Mesenchymal stem cell (in vitro differentiated cells and primary cell): ENCODE results near the gene ZFAND2A.
A peak's percentile ranks its signal among the peaks of the same experiment; 100 is the strongest.

Experiments used
- DNase-seq: peaks from one replicate; pipeline ENCODE4 v3.0.0-alpha.2; 2013
- H2AFZ ChIP-seq: one replicate; pipeline ENCODE4 v1.6.1; 2013; ENCODE audit warnings: low read depth, mild to moderate bottlenecking, control low read depth, inconsistent platforms, low read length, moderate library complexity
- H2AK5ac ChIP-seq: 2 replicates; pipeline ENCODE4 v1.6.1; 2013; ENCODE audit warnings: low read length, moderate library complexity, mild to moderate bottlenecking, inconsistent platforms; ENCODE audit not compliant: severe bottlenecking
- H2BK120ac ChIP-seq: one replicate; pipeline ENCODE4 v1.6.1; 2013; ENCODE audit warnings: low read depth, mild to moderate bottlenecking, inconsistent platforms, low read length, moderate library complexity
- H2BK12ac ChIP-seq, 2 experiments: one replicate each; pipeline ENCODE4 v1.6.1; 2013; ENCODE audit warnings: inconsistent platforms in 2 of 2, low read length in 2 of 2, mild to moderate bottlenecking in 2 of 2, moderate library complexity in 2 of 2, control low read depth in 1 of 2
- H2BK15ac ChIP-seq: one replicate; pipeline ENCODE4 v1.6.1; 2013; ENCODE audit warnings: mild to moderate bottlenecking, low read depth, inconsistent platforms; ENCODE audit not compliant: poor library complexity, severe bottlenecking
- H2BK5ac ChIP-seq: 2 replicates; pipeline ENCODE4 v1.6.1; 2013; ENCODE audit warnings: low read depth, mild to moderate bottlenecking, low read length, control low read depth, inconsistent platforms; ENCODE audit not compliant: poor library complexity, severe bottlenecking
- H3K14ac ChIP-seq, 2 experiments: one replicate each; pipeline ENCODE4 v1.6.1; 2013; ENCODE audit warnings: inconsistent platforms in 2 of 2, low read length in 2 of 2, control low read depth in 1 of 2, mild to moderate bottlenecking in 1 of 2, moderate library complexity in 1 of 2
- H3K18ac ChIP-seq, 2 experiments: one replicate each; pipeline ENCODE4 v1.6.1; 2013; ENCODE audit warnings: inconsistent platforms in 2 of 2, low read length in 2 of 2, control low read depth in 1 of 2, low read depth in 1 of 2, mild to moderate bottlenecking in 1 of 2
- H3K23ac ChIP-seq, 2 experiments: one replicate each; pipeline ENCODE4 v1.6.1; 2013; ENCODE audit warnings: inconsistent platforms in 2 of 2, low read length in 2 of 2, mild to moderate bottlenecking in 2 of 2, moderate library complexity in 2 of 2, control low read depth in 1 of 2
- H3K27ac ChIP-seq: 2 replicates; pipeline ENCODE4 v1.5.1; 2013; ENCODE audit warnings: mild to moderate bottlenecking, moderate library complexity, low read length, control low read depth, inconsistent platforms; ENCODE audit not compliant: poor library complexity, severe bottlenecking
- H3K27me3 ChIP-seq, 2 experiments: 2 replicates each; pipeline versions ENCODE4 v1.6.1 to v1.7.0; 2013; ENCODE audit warnings: low read length in 2 of 2, mild to moderate bottlenecking in 2 of 2, moderate library complexity in 2 of 2, control low read depth in 1 of 2, inconsistent platforms in 1 of 2; ENCODE audit not compliant: control insufficient read depth in 1 of 2, insufficient read depth in 1 of 2
- H3K36me3 ChIP-seq, 2 experiments: 2 replicates each; pipeline versions ENCODE4 v1.6.1 to v1.7.0; 2013; ENCODE audit warnings: low read length in 2 of 2, control low read depth in 1 of 2, inconsistent platforms in 1 of 2, low read depth in 1 of 2, mild to moderate bottlenecking in 1 of 2; ENCODE audit not compliant: insufficient read depth in 2 of 2, control insufficient read depth in 1 of 2
- H3K4ac ChIP-seq, 2 experiments: one replicate each; pipeline ENCODE4 v1.6.1; 2013; ENCODE audit warnings: inconsistent platforms in 2 of 2, low read length in 2 of 2, mild to moderate bottlenecking in 2 of 2, moderate library complexity in 2 of 2, control low read depth in 1 of 2, low read depth in 1 of 2
- H3K4me1 ChIP-seq: 2 replicates; pipeline ENCODE4 v1.6.1; 2013; ENCODE audit warnings: low read depth, low read length, control low read depth; ENCODE audit not compliant: control insufficient read depth, insufficient read depth
- H3K4me2 ChIP-seq: 2 replicates; pipeline ENCODE4 v1.6.1; 2013; ENCODE audit warnings: low read length, mild to moderate bottlenecking, inconsistent platforms; ENCODE audit not compliant: poor library complexity, severe bottlenecking
- H3K4me3 ChIP-seq, 2 experiments: 2 replicates each; pipeline versions ENCODE4 v1.5.1 to v1.7.0; 2013; ENCODE audit warnings: low read length in 2 of 2, mild to moderate bottlenecking in 2 of 2, control low read depth in 1 of 2, low read depth in 1 of 2; ENCODE audit not compliant: insufficient read depth in 1 of 2
- H3K79me1 ChIP-seq: replicated peaks from 2 replicates; pipeline ENCODE4 v1.6.1; 2013; ENCODE audit warnings: mild to moderate bottlenecking, control low read depth, low read length, inconsistent platforms; ENCODE audit not compliant: poor library complexity, severe bottlenecking
- H3K9ac ChIP-seq: 2 replicates; pipeline ENCODE4 v1.7.0; 2013; ENCODE audit warnings: mild to moderate bottlenecking, low read length, moderate library complexity
- H3K9me3 ChIP-seq: 2 replicates; pipeline ENCODE4 v1.7.0; 2013; ENCODE audit warnings: mild to moderate bottlenecking, low read length; ENCODE audit not compliant: control insufficient read depth
- H4K8ac ChIP-seq: one replicate; pipeline ENCODE4 v1.6.1; 2013; ENCODE audit warnings: inconsistent platforms, mild to moderate bottlenecking, low read length, moderate library complexity
- H4K91ac ChIP-seq: one replicate; pipeline ENCODE4 v1.6.1; 2013; ENCODE audit warnings: mild to moderate bottlenecking, low read length, inconsistent platforms
- WGBS: methylation state at CpG from one replicate; pipeline ENCODE4 v1.1.7; 2013; ENCODE audit warnings: mixed read lengths; 5-methylcytosine and 5-hydroxymethylcytosine counted together

ZFAND2A gene

GRCh38 chr7:1170741-1171501 lies 10.9 kb upstream of the ZFAND2A start:
- no peak overlapping the region for H3K27ac ChIP-seq
- H3K14ac ChIP-seq: no peak overlapping the region
- no peak overlapping the region for H2AK5ac ChIP-seq
- H3K4me3 ChIP-seq: no peak overlapping the region
- no peaks in the 10 kb centered on the region for H3K79me1 ChIP-seq
- H3K18ac ChIP-seq: no peak overlapping the region
- no peaks in the 10 kb centered on the region for H3K9me3 ChIP-seq
- H2BK120ac ChIP-seq: no peak overlapping the region
- H3K36me3 ChIP-seq: no peaks in the 10 kb centered on the region
- H2BK12ac ChIP-seq: no peak overlapping the region
- no peak overlapping the region for H4K8ac ChIP-seq
- no peak overlapping the region for H3K9ac ChIP-seq
- no peak overlapping the region for H2BK5ac ChIP-seq
- no peak overlapping the region for H3K23ac ChIP-seq
- no peak overlapping the region for H2AFZ ChIP-seq
- H2BK15ac ChIP-seq: no peak overlapping the region
- no peak for DNase-seq
- no peak overlapping the region for H3K4me2 ChIP-seq
- WGBS: 82% methylated on average over 26 of the region's 26 CpGs
- no peak overlapping the region for H4K91ac ChIP-seq
- H3K27me3 ChIP-seq: peaks cover 0 to 5% of the 10 kb centered on the region in 2 experiments
- no peak overlapping the region for H3K4ac ChIP-seq
- H3K4me1 ChIP-seq: peaks cover 5% of the 10 kb centered on the region

DNA sequence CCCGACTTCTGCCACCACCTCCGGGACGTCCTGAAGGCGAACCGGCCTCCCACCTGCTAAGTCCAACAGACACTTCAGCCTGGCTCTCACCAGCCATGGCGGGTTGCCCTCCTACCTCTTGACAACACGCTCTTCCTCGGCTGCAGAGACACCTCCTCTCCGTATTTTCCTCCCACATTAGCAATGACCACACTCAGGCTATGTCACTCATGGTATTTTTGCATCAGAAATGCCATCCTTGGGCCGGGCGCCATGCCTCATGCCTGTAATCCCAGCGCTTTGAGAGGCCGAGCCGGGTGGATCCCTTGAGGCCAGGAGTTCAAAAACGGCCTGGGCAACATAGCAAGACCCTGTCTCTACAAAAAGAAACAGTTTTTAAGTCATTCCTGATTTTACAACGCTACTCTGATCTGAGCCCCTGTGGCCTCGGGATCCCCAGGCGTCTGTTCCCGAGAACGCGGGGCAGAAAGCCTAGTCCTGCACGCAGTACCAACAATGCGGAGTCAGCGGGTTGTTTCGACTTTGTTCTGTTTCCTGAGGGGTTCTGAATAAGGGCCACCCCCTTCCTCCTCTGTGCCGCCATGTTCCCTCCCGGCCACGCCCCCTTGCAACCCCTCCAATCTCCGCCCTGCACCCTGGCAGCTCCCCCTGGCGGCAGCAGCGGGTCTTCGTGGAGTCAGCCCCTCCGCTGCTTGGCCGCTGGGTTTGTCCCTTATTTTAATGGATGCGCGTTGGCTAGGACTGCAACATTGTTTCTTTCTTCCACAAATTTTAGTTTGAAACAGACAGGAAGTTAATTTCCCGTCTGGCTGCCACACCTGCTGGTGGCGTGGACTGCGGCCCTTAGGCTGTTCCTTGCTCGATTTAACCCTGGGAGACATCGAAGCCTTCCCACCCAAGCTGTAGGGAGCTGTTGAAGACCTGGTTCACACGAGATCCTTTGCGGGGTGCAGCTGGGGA lies 9.7 kb upstream of the ZFAND2A start:
- no peak overlapping the region for H2BK120ac ChIP-seq
- no peak overlapping the region for H2BK12ac ChIP-seq
- H3K4me1 ChIP-seq: peaks cover 2% of the 10 kb centered on the region
- H4K91ac ChIP-seq: no peak overlapping the region
- no peaks in the 10 kb centered on the region for H3K79me1 ChIP-seq
- peak overlapping the region in 1 of 2 experiments; percentile 76 for H3K4me3 ChIP-seq
- H2AK5ac ChIP-seq: no peak overlapping the region
- peak overlapping the region; percentile 82 for H3K9ac ChIP-seq
- H2BK5ac ChIP-seq: no peak overlapping the region
- H3K18ac ChIP-seq: no peak overlapping the region
- H3K4ac ChIP-seq: no peak overlapping the region
- no peak overlapping the region for H3K23ac ChIP-seq
- no peak overlapping the region for H2BK15ac ChIP-seq
- H3K4me2 ChIP-seq: no peak overlapping the region
- WGBS: 66% methylated on average over 41 of the region's 43 CpGs
- no peak overlapping the region for H3K14ac ChIP-seq
- no peaks in the 10 kb centered on the region for H3K9me3 ChIP-seq
- no peak overlapping the region for H4K8ac ChIP-seq
- no peak overlapping the region for H2AFZ ChIP-seq
- peaks cover 6 to 7% of the 10 kb centered on the region in 2 experiments for H3K36me3 ChIP-seq
- no peak overlapping the region for H3K27ac ChIP-seq
- H3K27me3 ChIP-seq: peaks cover 0 to 5% of the 10 kb centered on the region in 2 experiments
- DNase-seq: peak; percentile 36

DNA sequence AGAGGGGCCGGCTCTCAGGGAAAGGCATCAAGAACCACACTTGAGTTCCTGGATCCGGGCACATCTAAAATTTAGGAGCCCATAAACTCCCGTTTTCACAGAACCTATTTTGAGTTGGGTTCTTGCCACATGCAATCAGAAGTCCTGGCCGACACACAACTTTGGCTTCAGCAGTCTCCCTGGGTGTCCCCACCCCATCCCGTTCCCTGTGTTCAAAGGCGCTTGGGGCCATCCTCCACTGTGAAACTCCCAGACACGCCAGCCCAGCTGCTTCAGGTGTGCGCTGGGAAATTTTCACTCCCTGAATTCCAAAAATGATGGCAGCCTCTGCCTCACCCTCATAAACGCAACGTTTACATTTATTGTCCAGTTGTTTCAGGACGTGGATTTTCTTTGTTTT lies 8.4 kb upstream of the ZFAND2A start:
- Histone ChIP-seq H2BK12ac (no peak overlapping the region), H3K18ac (no peak overlapping the region), H2AK5ac (no peak overlapping the region), H4K8ac (no peak overlapping the region), H3K79me1 (no peaks in the 10 kb centered on the region), H3K14ac (no peak overlapping the region), H2AFZ (no peak overlapping the region), H3K4me1 (peaks cover 2% of the 10 kb centered on the region), H2BK15ac (no peak overlapping the region), H2BK5ac (no peak overlapping the region), H2BK120ac (no peak overlapping the region), H3K9ac (no peak overlapping the region), H3K23ac (no peak overlapping the region), H4K91ac (no peak overlapping the region), H3K4me3 (peak overlapping the region in 1 of 2 experiments; percentile 16), H3K4ac (no peak overlapping the region), H3K36me3 (peaks cover 17 to 18% of the 10 kb centered on the region in 2 experiments), H3K9me3 (no peaks in the 10 kb centered on the region), H3K27ac (no peak overlapping the region), H3K4me2 (no peak overlapping the region), H3K27me3 (peaks cover 0 to 5% of the 10 kb centered on the region in 2 experiments)
- 93% methylated on average over 10 of the region's 11 CpGs for WGBS
- DNase-seq: no peak

GRCh38 chr7:1164436-1164835 lies 4.4 kb upstream of the ZFAND2A start:
- 85% methylated on average over 7 of the region's 7 CpGs for WGBS
- H3K4me3 ChIP-seq: no peak overlapping the region
- no peak overlapping the region for H3K4me2 ChIP-seq
- no peaks in the 10 kb centered on the region for H3K9me3 ChIP-seq
- no peak overlapping the region for H3K23ac ChIP-seq
- H2BK120ac ChIP-seq: no peak overlapping the region
- no peak overlapping the region for H3K4ac ChIP-seq
- peaks cover 23 to 32% of the 10 kb centered on the region in 2 experiments for H3K36me3 ChIP-seq
- no peak overlapping the region for H3K9ac ChIP-seq
- H2BK5ac ChIP-seq: no peak overlapping the region
- no peak overlapping the region for H2AFZ ChIP-seq
- no peak overlapping the region for H2BK15ac ChIP-seq
- no peak overlapping the region for H2BK12ac ChIP-seq
- H2AK5ac ChIP-seq: no peak overlapping the region
- H3K27ac ChIP-seq: no peak overlapping the region
- H4K8ac ChIP-seq: no peak overlapping the region
- no peak overlapping the region for H3K14ac ChIP-seq
- H3K18ac ChIP-seq: no peak overlapping the region
- DNase-seq: no peak
- H4K91ac ChIP-seq: no peak overlapping the region
- H3K4me1 ChIP-seq: peaks cover 10% of the 10 kb centered on the region
- peaks cover 0 to 5% of the 10 kb centered on the region in 2 experiments for H3K27me3 ChIP-seq
- H3K79me1 ChIP-seq: peaks cover 7% of the 10 kb centered on the region
